ENCODE results near the gene GAD2.

Gene GAD2

DNA sequence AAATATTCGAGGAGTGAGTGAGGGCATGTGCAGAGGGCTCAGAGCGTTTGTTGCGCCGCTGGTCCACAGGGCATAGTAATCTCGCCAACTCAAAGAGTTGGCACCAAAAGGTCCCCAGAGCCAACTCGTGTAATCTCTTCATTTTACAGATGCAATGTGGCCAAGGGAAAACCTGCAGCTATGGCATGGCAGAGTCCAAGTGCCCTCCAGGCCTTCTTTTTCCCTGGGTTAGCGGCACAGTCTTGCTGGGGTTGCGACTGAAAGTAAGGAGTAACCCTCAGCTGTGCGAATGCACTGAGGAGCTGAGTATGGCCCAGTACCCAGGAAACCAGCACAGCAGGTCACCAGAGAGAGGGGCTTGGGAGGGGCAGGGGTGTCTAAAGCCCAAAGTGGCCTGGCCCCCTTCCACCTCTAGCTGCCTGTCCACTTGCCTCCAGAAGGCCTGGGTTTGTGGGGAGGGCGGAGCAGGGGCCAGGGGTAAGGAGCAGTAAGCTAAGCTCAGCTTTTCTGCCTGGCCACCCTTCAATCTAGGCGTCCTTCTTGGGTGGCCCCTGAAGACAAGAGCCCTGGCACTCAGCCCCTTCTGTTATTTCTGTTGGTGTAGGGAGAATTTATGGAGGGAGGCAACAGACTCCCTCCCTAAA, 3.3 kb upstream of the GAD2 start:
- Histone ChIP-seq H3K27ac (ENCODE audit: low read length, poor library complexity, severe bottlenecking) (no peak overlapping the region), H2AK5ac (ENCODE audit: low read length, severe bottlenecking) (no peak overlapping the region), H3K4me3 (ENCODE audit: insufficient read depth in 1 of 2, low read depth in 1 of 2, low read length in 2 of 2) (no peak overlapping the region), H3K23ac (ENCODE audit: low read length in 2 of 2) (no peak overlapping the region), H3K79me1 (replicated peaks; ENCODE audit: low read length, poor library complexity, severe bottlenecking) (no peaks in the 10 kb centered on the region), H3K36me3 (ENCODE audit: control insufficient read depth in 1 of 2, insufficient read depth in 2 of 2, low read depth in 1 of 2, low read length in 2 of 2) (no peaks in the 10 kb centered on the region), H3K4me1 (ENCODE audit: control insufficient read depth, insufficient read depth, low read depth, low read length) (peaks cover 22% of the 10 kb centered on the region), H3K9me3 (ENCODE audit: control insufficient read depth, low read length) (peaks cover 4% of the 10 kb centered on the region), H3K18ac (ENCODE audit: low read depth in 1 of 2, low read length in 2 of 2) (no peak overlapping the region), H4K91ac (ENCODE audit: low read length) (no peak overlapping the region), H3K4me2 (ENCODE audit: low read length, poor library complexity, severe bottlenecking) (no peak overlapping the region), H3K14ac (ENCODE audit: low read length in 2 of 2) (no peak overlapping the region), H2BK120ac (ENCODE audit: low read depth, low read length) (no peak overlapping the region), H3K4ac (ENCODE audit: low read depth in 1 of 2, low read length in 2 of 2) (no peak overlapping the region), H3K27me3 (ENCODE audit: control insufficient read depth in 1 of 2, insufficient read depth in 1 of 2, low read length in 2 of 2) (peaks cover 75 to 87% of the 10 kb centered on the region in 2 experiments), H3K9ac (ENCODE audit: low read length) (no peak overlapping the region), H2BK12ac (ENCODE audit: low read length in 2 of 2) (no peak overlapping the region), H2AFZ (ENCODE audit: low read depth, low read length) (no peak overlapping the region), H2BK5ac (ENCODE audit: low read depth, low read length, poor library complexity, severe bottlenecking) (no peak overlapping the region), H4K8ac (ENCODE audit: low read length) (no peak overlapping the region), H2BK15ac (ENCODE audit: low read depth, poor library complexity, severe bottlenecking) (no peak overlapping the region)
- no peak for DNase-seq
- WGBS = 52% methylated on average over 11 of the region's 11 CpGs

DNA sequence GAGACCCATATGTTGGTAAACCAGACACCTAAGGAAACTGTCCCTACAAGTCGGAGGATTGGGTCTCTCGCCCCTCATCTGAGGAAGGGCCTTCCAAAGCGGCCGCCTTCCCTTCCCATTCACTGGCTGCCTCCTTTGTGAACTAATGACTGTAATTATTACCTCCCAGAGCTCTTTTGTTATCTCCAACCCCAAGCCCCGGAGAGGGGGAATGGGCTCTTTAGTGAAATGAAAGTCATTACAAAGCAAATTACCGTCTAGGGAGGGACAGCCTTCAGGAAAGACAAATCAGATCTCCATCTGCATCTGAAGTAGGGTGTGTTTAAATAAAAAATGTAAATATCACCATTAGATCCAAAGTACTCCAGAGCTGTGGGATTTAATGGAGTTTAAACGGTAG, 2.6 kb upstream of the GAD2 start:
- H3K36me3 ChIP-seq (ENCODE audit: control insufficient read depth in 1 of 2, insufficient read depth in 2 of 2, low read depth in 1 of 2, low read length in 2 of 2) = no peaks in the 10 kb centered on the region
- H3K23ac ChIP-seq (ENCODE audit: low read length in 2 of 2) = no peak overlapping the region
- no peak overlapping the region for H4K91ac ChIP-seq (ENCODE audit: low read length)
- H3K27me3 ChIP-seq (ENCODE audit: control insufficient read depth in 1 of 2, insufficient read depth in 1 of 2, low read length in 2 of 2) = peaks cover 79 to 94% of the 10 kb centered on the region in 2 experiments
- no peaks in the 10 kb centered on the region for H3K79me1 ChIP-seq (replicated peaks; ENCODE audit: low read length, poor library complexity, severe bottlenecking)
- no peak overlapping the region for H2BK5ac ChIP-seq (ENCODE audit: low read depth, low read length, poor library complexity, severe bottlenecking)
- no peak overlapping the region for H3K14ac ChIP-seq (ENCODE audit: low read length in 2 of 2)
- no peak overlapping the region for H2BK120ac ChIP-seq (ENCODE audit: low read depth, low read length)
- H2AFZ ChIP-seq (ENCODE audit: low read depth, low read length) = no peak overlapping the region
- 7% methylated on average over 3 of the region's 7 CpGs for WGBS
- H2BK15ac ChIP-seq (ENCODE audit: low read depth, poor library complexity, severe bottlenecking) = no peak overlapping the region
- no peak overlapping the region for H2AK5ac ChIP-seq (ENCODE audit: low read length, severe bottlenecking)
- DNase-seq = no peak
- H3K18ac ChIP-seq (ENCODE audit: low read depth in 1 of 2, low read length in 2 of 2) = no peak overlapping the region
- peaks cover 4% of the 10 kb centered on the region for H3K9me3 ChIP-seq (ENCODE audit: control insufficient read depth, low read length)
- H2BK12ac ChIP-seq (ENCODE audit: low read length in 2 of 2) = no peak overlapping the region
- no peak overlapping the region for H3K4me2 ChIP-seq (ENCODE audit: low read length, poor library complexity, severe bottlenecking)
- H4K8ac ChIP-seq (ENCODE audit: low read length) = no peak overlapping the region
- no peak overlapping the region for H3K27ac ChIP-seq (ENCODE audit: low read length, poor library complexity, severe bottlenecking)
- no peak overlapping the region for H3K9ac ChIP-seq (ENCODE audit: low read length)
- peaks cover 22% of the 10 kb centered on the region for H3K4me1 ChIP-seq (ENCODE audit: control insufficient read depth, insufficient read depth, low read depth, low read length)
- no peak overlapping the region for H3K4ac ChIP-seq (ENCODE audit: low read depth in 1 of 2, low read length in 2 of 2)
- no peak overlapping the region for H3K4me3 ChIP-seq (ENCODE audit: insufficient read depth in 1 of 2, low read depth in 1 of 2, low read length in 2 of 2)

DNA sequence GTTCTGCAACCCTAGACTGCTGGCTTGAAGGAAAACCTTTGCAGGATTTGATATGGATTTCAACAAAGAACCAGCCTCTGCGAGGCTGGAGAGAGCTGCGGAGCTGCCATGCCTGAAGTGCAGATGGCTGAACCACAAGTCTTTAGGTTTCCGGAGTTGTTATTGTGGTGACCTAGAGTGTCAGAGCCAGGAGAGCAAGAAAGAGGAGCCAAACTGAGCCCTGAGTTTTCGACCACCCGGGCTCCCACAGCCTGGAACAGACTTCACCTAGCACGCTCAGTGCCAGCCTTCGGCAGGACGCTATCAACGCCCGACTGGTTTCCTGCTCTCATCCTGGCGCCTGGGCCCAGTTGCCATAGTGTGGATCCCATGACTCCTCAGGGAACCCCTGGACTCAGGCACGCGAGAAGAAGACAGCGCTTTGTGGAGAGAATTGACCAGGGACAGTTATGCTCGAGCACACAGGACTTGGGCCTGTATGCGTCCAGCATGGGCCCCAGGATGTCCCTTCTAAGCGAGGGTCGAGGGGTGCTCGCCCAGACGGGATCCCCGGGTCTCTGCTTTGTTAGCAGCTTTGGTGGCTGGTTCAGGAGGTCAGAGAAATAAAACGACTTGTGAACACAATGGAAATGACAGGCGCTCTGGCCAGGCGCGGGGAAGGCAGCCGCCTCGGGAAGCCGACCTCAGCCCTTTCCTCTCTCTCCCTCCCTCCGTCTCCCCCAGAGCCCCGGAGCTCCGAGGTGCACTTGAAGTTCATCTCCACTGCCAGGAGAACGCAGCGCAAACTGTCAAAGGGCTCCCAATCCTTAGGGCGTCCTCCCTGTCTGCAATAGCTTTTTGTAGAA, 1.8 kb upstream of the GAD2 start:
- Histone ChIP-seq H3K36me3 (ENCODE audit: control insufficient read depth in 1 of 2, insufficient read depth in 2 of 2, low read depth in 1 of 2, low read length in 2 of 2) (no peaks in the 10 kb centered on the region), H4K91ac (ENCODE audit: low read length) (no peak overlapping the region), H2BK12ac (ENCODE audit: low read length in 2 of 2) (no peak overlapping the region), H3K9me3 (ENCODE audit: control insufficient read depth, low read length) (peaks cover 4% of the 10 kb centered on the region), H3K27me3 (ENCODE audit: control insufficient read depth in 1 of 2, insufficient read depth in 1 of 2, low read length in 2 of 2) (peaks cover 84 to 97% of the 10 kb centered on the region in 2 experiments), H3K4ac (ENCODE audit: low read depth in 1 of 2, low read length in 2 of 2) (no peak overlapping the region), H3K4me3 (ENCODE audit: insufficient read depth in 1 of 2, low read depth in 1 of 2, low read length in 2 of 2) (no peak overlapping the region), H2BK120ac (ENCODE audit: low read depth, low read length) (no peak overlapping the region), H3K23ac (ENCODE audit: low read length in 2 of 2) (no peak overlapping the region), H2AK5ac (ENCODE audit: low read length, severe bottlenecking) (no peak overlapping the region), H3K4me2 (ENCODE audit: low read length, poor library complexity, severe bottlenecking) (no peak overlapping the region), H3K4me1 (ENCODE audit: control insufficient read depth, insufficient read depth, low read depth, low read length) (peaks cover 22% of the 10 kb centered on the region), H3K79me1 (replicated peaks; ENCODE audit: low read length, poor library complexity, severe bottlenecking) (no peaks in the 10 kb centered on the region), H2BK5ac (ENCODE audit: low read depth, low read length, poor library complexity, severe bottlenecking) (no peak overlapping the region), H3K18ac (ENCODE audit: low read depth in 1 of 2, low read length in 2 of 2) (no peak overlapping the region), H4K8ac (ENCODE audit: low read length) (no peak overlapping the region), H2BK15ac (ENCODE audit: low read depth, poor library complexity, severe bottlenecking) (no peak overlapping the region), H3K27ac (ENCODE audit: low read length, poor library complexity, severe bottlenecking) (no peak overlapping the region), H3K14ac (ENCODE audit: low read length in 2 of 2) (no peak overlapping the region), H3K9ac (ENCODE audit: low read length) (no peak overlapping the region), H2AFZ (ENCODE audit: low read depth, low read length) (no peak overlapping the region)
- 4% methylated on average over 32 of the region's 34 CpGs for WGBS
- DNase-seq = no peak

DNA sequence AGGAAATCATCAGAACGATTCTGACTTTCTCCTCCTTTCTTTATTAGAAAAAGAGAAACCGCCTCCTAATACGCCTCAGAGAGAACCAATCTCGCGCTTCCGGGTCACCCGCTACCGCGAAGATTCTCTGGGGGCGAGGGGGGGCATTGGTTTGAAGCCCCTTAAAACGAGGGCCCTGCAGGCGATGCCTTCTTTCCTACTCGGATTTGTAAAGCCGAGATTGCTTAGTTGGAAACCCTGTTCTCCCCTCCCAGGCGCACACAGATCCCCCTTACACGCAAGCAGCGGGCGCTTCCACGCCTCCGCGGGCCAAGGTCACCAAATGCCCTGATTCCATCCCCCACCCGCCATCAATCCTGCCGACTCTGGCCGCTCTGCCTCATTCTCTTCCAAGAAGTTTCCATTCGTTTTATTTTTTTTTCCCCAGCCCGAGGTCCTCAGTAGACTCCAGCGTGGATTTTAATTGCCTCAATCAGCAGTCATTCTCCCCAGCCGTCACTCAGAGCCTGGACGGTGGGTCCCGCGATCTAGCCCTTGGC, 1.1 kb upstream of the GAD2 start:
- Histone ChIP-seq H4K8ac (ENCODE audit: low read length) (no peak overlapping the region), H2BK5ac (ENCODE audit: low read depth, low read length, poor library complexity, severe bottlenecking) (no peak overlapping the region), H2AFZ (ENCODE audit: low read depth, low read length) (no peak overlapping the region), H3K4me3 (ENCODE audit: insufficient read depth in 1 of 2, low read depth in 1 of 2, low read length in 2 of 2) (no peak overlapping the region), H3K4me1 (ENCODE audit: control insufficient read depth, insufficient read depth, low read depth, low read length) (peaks cover 22% of the 10 kb centered on the region), H3K27ac (ENCODE audit: low read length, poor library complexity, severe bottlenecking) (no peak overlapping the region), H3K79me1 (replicated peaks; ENCODE audit: low read length, poor library complexity, severe bottlenecking) (no peaks in the 10 kb centered on the region), H3K9ac (ENCODE audit: low read length) (no peak overlapping the region), H2BK120ac (ENCODE audit: low read depth, low read length) (no peak overlapping the region), H3K14ac (ENCODE audit: low read length in 2 of 2) (no peak overlapping the region), H2BK15ac (ENCODE audit: low read depth, poor library complexity, severe bottlenecking) (no peak overlapping the region), H3K18ac (ENCODE audit: low read depth in 1 of 2, low read length in 2 of 2) (no peak overlapping the region), H3K4me2 (ENCODE audit: low read length, poor library complexity, severe bottlenecking) (no peak overlapping the region), H4K91ac (ENCODE audit: low read length) (no peak overlapping the region), H3K27me3 (ENCODE audit: control insufficient read depth in 1 of 2, insufficient read depth in 1 of 2, low read length in 2 of 2) (peaks cover 89 to 100% of the 10 kb centered on the region in 2 experiments), H3K9me3 (ENCODE audit: control insufficient read depth, low read length) (peaks cover 4% of the 10 kb centered on the region), H2BK12ac (ENCODE audit: low read length in 2 of 2) (no peak overlapping the region), H2AK5ac (ENCODE audit: low read length, severe bottlenecking) (no peak overlapping the region), H3K4ac (ENCODE audit: low read depth in 1 of 2, low read length in 2 of 2) (no peak overlapping the region), H3K36me3 (ENCODE audit: control insufficient read depth in 1 of 2, insufficient read depth in 2 of 2, low read depth in 1 of 2, low read length in 2 of 2) (no peaks in the 10 kb centered on the region), H3K23ac (ENCODE audit: low read length in 2 of 2) (no peak overlapping the region)
- no peak for DNase-seq
- under 1% methylated on average over 31 of the region's 31 CpGs for WGBS
